SH-SY5Y (cell line): ENCODE measurements around the gene ARHGEF11.

Source experiments
- GATA2 ChIP-seq: IDR thresholded peaks from 2 replicates; pipeline ENCODE4 v1.6.1; 2011; ENCODE audit warnings: mild to moderate bottlenecking, low read depth, low read length
- GATA3 ChIP-seq: IDR thresholded peaks from 2 replicates; pipeline ENCODE4 v1.6.1; 2011; ENCODE audit warnings: low read depth, mild to moderate bottlenecking, low read length, moderate library complexity

- TF ChIP-seq GATA2: no peak
- no peak for TF ChIP-seq GATA3
Measured at GRCh38 chr1:156901966-156902915, 143.3 kb downstream of the ARHGEF11 start.
